HS-5 (cell line): ENCODE data around the gene PTPN21.

Source experiments
- DNase-seq: peaks from one replicate; pipeline ENCODE4 v3.0.0-alpha.2; 2012; ENCODE audit warnings: low read depth

PTPN21 gene

GRCh38 chr14:88468406-88468805, 86.4 kb downstream of the PTPN21 start:
- no peak for DNase-seq

- no peak for DNase-seq
Observed at GRCh38 chr14:88463318-88463717, 91.5 kb downstream of the PTPN21 start.

- no peak for DNase-seq
Observed at GRCh38 chr14:88454886-88455285, 99.9 kb downstream of the PTPN21 start.

- DNase-seq = no peak
Observed at GRCh38 chr14:88452231-88452630, 102.6 kb downstream of the PTPN21 start.

GRCh38 chr14:88439088-88439487, 115.7 kb downstream of the PTPN21 start:
- DNase-seq = no peak

GRCh38 chr14:88437658-88438057, 117.1 kb downstream of the PTPN21 start:
- DNase-seq = no peak

GRCh38 chr14:88430976-88431375, 123.8 kb downstream of the PTPN21 start:
- no peak for DNase-seq

GRCh38 chr14:88426271-88426670, 128.5 kb downstream of the PTPN21 start:
- no peak for DNase-seq

GRCh38 chr14:88424573-88424972, 130.2 kb downstream of the PTPN21 start:
- DNase-seq = peak; percentile 35

- peak; percentile 54 for DNase-seq
Observed at GRCh38 chr14:88422919-88423650, 131.7 kb downstream of the PTPN21 start.

GRCh38 chr14:88422047-88422446, 132.8 kb downstream of the PTPN21 start:
- no peak for DNase-seq

GRCh38 chr14:88421286-88421685, 133.5 kb downstream of the PTPN21 start:
- no peak for DNase-seq

- no peak for DNase-seq
Observed at GRCh38 chr14:88420187-88420586, 134.6 kb downstream of the PTPN21 start.

GRCh38 chr14:88417594-88417993, 137.2 kb downstream of the PTPN21 start:
- no peak for DNase-seq
